Panc1 (cell line): Measurements from ENCODE around the gene TXNRD3. TPM values are rescaled to one million over a fixed set of nuclear protein-coding genes. Genes with fewer than 3 reads are reported as not detected.

Source experiments
- ATAC-seq: fragments of 200-7000 bp; cut with Tn5 transposase; 2 replicates; pipeline ENCODE4 v1.9.1; 2020; ENCODE audit warnings: mild to moderate bottlenecking, moderate library complexity
- BruUV-seq: library from RNA; stranded (reverse); fragments of 400-500 nt; replicated peaks from 2 replicates; lab custom pipeline; 2021; lab: Mats Ljungman, UMichigan
- CTCF ChIA-PET: fragments of 300-600 bp; sonication (Branson Sonifier 250); formaldehyde crosslinking; loops from one replicate; lab custom pipeline; 2022; ENCODE audit warnings: antibody characterized with exemption; lab: Charles Lee
- POLR2A ChIA-PET: fragments of 300-600 bp; sonication (Branson Sonifier 250); formaldehyde crosslinking; loops from one replicate; lab custom pipeline; 2022; ENCODE audit warnings: antibody characterized with exemption; lab: Charles Lee
- DNase-seq: peaks from one replicate; pipeline ENCODE4 v3.0.0-alpha.2; 2010; ENCODE audit warnings: low read depth, low spot score
- H3K27ac ChIP-seq: 2 replicates; pipeline ENCODE4 v1.5.1; 2011; ENCODE audit warnings: mild to moderate bottlenecking, low read length, inconsistent platforms
- H3K27me3 ChIP-seq: fragments of 200-500 bp; sonication (Bioruptor generic); 2 replicates; pipeline ENCODE4 v1.6.0; 2014; ENCODE audit warnings: low read length, inconsistent platforms; ENCODE audit not compliant: control insufficient read depth, insufficient read depth
- H3K36me3 ChIP-seq: fragments of 200-500 bp; sonication (Bioruptor generic); 2 replicates; pipeline ENCODE4 v1.5.1; 2014; ENCODE audit warnings: inconsistent platforms, mild to moderate bottlenecking, low read length, moderate library complexity; ENCODE audit not compliant: control insufficient read depth, insufficient read depth
- H3K4me1 ChIP-seq: 2 replicates; pipeline ENCODE4 v1.5.1; 2011; ENCODE audit warnings: inconsistent platforms, mild to moderate bottlenecking, low read length, moderate library complexity; ENCODE audit not compliant: control insufficient read depth, insufficient read depth
- H3K4me3 ChIP-seq, 2 experiments: 2 replicates each; pipeline ENCODE4 v1.5.1; 2011 to 2012; ENCODE audit warnings: low read depth in 2 of 2, low read length in 2 of 2, mild to moderate bottlenecking in 2 of 2, inconsistent platforms in 1 of 2, moderate library complexity in 1 of 2
- H3K9me3 ChIP-seq: fragments of 200-500 bp; sonication (Bioruptor generic); 2 replicates; pipeline ENCODE4 v1.5.1; 2014; ENCODE audit warnings: low read depth, mild to moderate bottlenecking, inconsistent platforms, low read length, moderate library complexity; ENCODE audit not compliant: control insufficient read depth, insufficient read depth
- CTCF ChIP-seq: fragments of 450-650 bp; IDR thresholded peaks from 2 replicates; pipeline ENCODE4 v1.5.1; 2017; ENCODE audit warnings: mild to moderate bottlenecking
- POLR2AphosphoS5 ChIP-seq: IDR thresholded peaks from 2 replicates; pipeline ENCODE4 v1.6.1; 2012; ENCODE audit warnings: mild to moderate bottlenecking, low read depth, low read length, moderate library complexity
- REST ChIP-seq, 2 experiments: IDR thresholded peaks; 2 replicates each; pipeline ENCODE4 v1.6.1; 2011 to 2012; ENCODE audit warnings: low read depth in 2 of 2, control low read depth in 1 of 2, low read length in 1 of 2, mild to moderate bottlenecking in 1 of 2, moderate library complexity in 1 of 2; ENCODE audit not compliant: insufficient read depth in 1 of 2
- SIN3A ChIP-seq: IDR thresholded peaks from 2 replicates; pipeline ENCODE4 v1.6.1; 2012; ENCODE audit warnings: low read depth, mild to moderate bottlenecking, low read length, moderate library complexity, borderline replicate concordance; ENCODE audit not compliant: insufficient read depth
- TCF7L2 ChIP-seq: IDR thresholded peaks from 2 replicates; pipeline ENCODE4 v1.6.1; 2011; ENCODE audit warnings: mild to moderate bottlenecking, low read depth, low read length, inconsistent platforms
- in situ Hi-C: cut with HindIII; loops from 2 replicates; pipeline ENCODE4 v1.10.0; 2016; ENCODE audit warnings: low sequenced_read_pairs, low pct_unique_long_range_greater_than_20kb
- intact Hi-C: fragments of 100-400 bp; cut with micrococcal nuclease; formaldehyde crosslinking; loops from one replicate; pipeline ENCODE4 v1.10.0; 2022; ENCODE audit not compliant: unreplicated experiment
- total RNA-seq: library from RNA; stranded (reverse); gene quantifications from one replicate; pipeline ENCODE4 v1.2.1, GENCODE V29; 2021; ENCODE audit not compliant: unreplicated experiment

TXNRD3 gene
- total RNA-seq, 1 experiment from 2014 or later: 17.2 TPM

GRCh38 chr3:126684218-126684751 lies 29.4 kb upstream of the TXNRD3 start:
- ChIA-PET CTCF (no interaction called here), POLR2A (interaction anchor here (0.6 to 0.7 kb wide), 2 partner anchors 21 to 270 kb away, joined by 3 to 4 read pairs; no protein-coding TSS in a partner anchor)
- no peak for TF ChIP-seq TCF7L2
- no peak for TF ChIP-seq SIN3A
- no peak for TF ChIP-seq REST (IDR thresholded peaks at IDR 0.05; ENCODE audit: insufficient read depth in 1 of 2, low read depth in 2 of 2, low read length in 1 of 2)
- TF ChIP-seq POLR2AphosphoS5: no peak
- no peak for TF ChIP-seq CTCF
- Histone ChIP-seq H3K4me1 (peaks cover 4% of the 10 kb centered on the region), H3K4me3 (no peak overlapping the region), H3K9me3 (no peaks in the 10 kb centered on the region), H3K27ac (no peak overlapping the region), H3K36me3 (no peaks in the 10 kb centered on the region), H3K27me3 (no peaks in the 10 kb centered on the region)
- ATAC-seq: no peak
- DNase-seq: no peak
- in situ Hi-C loops: no loop called here
- intact Hi-C loops: loop anchor here (5.0 kb wide), 1 partner anchor 298 kb away; the partner anchor contains the start of gene PLXNA1
- no TSS peak for BruUV-seq

- DNase-seq (no peak), ATAC-seq (no peak)
- CTCF ChIA-PET: interaction anchor here (0.7 kb wide), 1 partner anchor 773 kb away, joined by 4 read pairs; no protein-coding TSS in a partner anchor
- no peaks in the 10 kb centered on the region for H3K9me3 ChIP-seq
- in situ Hi-C loops: no loop called here
- H3K27ac ChIP-seq: no peak overlapping the region
- no peak overlapping the region for H3K4me3 ChIP-seq
- peaks cover 13% of the 10 kb centered on the region for H3K4me1 ChIP-seq
- intact Hi-C loops: loop anchor here (5.0 kb wide), 1 partner anchor 299 kb away; the partner anchor contains the start of gene PLXNA1
- no TSS peak for BruUV-seq
- H3K36me3 ChIP-seq: no peaks in the 10 kb centered on the region
- POLR2A ChIA-PET: no interaction called here
- TF ChIP-seq POLR2AphosphoS5 (no peak), REST (IDR thresholded peaks at IDR 0.05; ENCODE audit: insufficient read depth in 1 of 2, low read depth in 2 of 2, low read length in 1 of 2) (no peak), SIN3A (no peak), TCF7L2 (no peak), CTCF (no peak)
- H3K27me3 ChIP-seq: no peaks in the 10 kb centered on the region
Measured at GRCh38 chr3:126683069-126683468, 28.1 kb upstream of the TXNRD3 start.
